HG03432 (cell line): ENCODE data around the gene OTUB1.

Experiments used
- ATAC-seq: cut with Tn5 transposase; IDR thresholded peaks from one replicate; pipeline ENCODE4 v1.9.1; 2021; ENCODE audit warnings: mild to moderate bottlenecking, moderate library complexity; ENCODE audit not compliant: unreplicated experiment

The OTUB1 gene

DNA sequence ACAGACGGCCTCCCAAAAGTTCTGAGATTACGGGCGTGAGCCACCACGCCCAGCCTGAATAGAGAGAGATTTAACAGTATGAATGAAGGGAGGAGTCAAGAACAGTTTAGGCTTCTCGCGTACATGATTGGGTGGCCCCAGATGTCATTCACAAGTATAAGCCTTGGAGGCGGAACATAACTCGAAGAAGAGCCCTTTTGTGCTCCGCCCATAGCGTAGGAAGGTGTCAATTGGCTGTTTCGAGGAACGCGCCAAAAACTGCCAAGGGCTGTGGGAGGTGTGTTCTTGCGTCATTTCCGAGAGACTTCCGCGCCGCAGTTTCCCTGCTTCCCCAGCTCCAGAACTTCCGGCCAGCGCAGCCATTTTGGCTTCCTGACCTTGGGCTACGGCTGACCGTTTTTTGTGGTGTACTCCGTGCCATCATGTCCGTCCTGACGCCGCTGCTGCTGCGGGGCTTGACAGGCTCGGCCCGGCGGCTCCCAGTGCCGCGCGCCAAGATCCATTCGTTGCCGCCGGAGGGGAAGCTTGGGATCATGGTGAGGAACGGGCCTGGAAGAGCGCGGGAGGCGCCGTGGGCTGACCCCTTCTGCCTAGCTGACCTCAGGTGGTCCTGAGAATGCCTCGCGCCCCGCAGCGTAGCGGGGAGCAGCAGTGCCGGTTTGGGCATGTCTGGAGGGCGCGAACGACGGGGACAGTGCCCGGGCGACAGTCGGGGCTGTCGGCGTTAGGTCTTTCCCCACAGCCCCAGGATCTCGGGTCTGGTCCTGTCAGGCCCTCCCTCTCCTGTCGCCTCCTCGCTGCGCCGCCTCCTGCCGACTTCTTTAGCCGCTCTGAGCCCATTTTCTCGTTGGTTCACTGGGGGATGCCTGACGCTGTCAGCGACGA lies 11.7 kb upstream of the OTUB1 start, which contains the start of gene COX8A:
Gene COX8A, plus strand, starts transcription at position 362 of the 885 bp plus-strand sequence. Its CDS starts 61 bp downstream, at position 423.
- peak; percentile 95 for ATAC-seq

DNA sequence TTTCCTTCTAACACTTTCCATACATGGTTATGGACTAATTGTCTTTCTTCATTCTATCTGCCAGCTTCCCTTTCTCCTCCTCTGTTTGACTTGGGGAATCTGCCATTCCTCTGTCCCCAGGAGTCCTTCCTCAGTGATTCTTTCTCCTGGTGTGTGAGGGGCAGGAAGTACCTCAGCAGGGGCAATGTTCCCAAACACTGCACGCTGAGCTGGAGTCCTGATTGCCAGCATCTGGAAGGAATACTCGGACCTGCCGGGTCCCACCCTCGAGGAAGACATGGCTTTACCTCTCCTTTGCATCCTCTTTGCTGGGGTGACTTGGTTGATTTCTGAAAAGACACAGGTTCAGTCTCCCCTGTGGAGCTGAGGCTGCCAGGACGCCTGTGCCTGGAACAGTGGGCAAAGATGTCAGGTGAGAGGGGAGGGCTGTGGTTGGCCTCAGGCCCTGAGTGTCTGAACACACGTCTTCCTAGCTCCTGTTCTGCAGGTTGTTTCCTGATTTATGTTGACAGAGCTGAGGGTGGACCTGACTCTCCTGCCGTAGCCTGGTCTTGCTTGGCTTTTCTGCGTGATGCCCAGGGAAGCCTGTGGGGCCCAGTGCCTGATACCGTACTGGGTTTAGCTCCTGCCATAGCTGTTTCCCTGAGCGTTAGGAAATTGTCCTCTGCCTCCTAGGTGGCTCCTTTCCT lies 7.5 kb upstream of the OTUB1 start:
- no peak for ATAC-seq

DNA sequence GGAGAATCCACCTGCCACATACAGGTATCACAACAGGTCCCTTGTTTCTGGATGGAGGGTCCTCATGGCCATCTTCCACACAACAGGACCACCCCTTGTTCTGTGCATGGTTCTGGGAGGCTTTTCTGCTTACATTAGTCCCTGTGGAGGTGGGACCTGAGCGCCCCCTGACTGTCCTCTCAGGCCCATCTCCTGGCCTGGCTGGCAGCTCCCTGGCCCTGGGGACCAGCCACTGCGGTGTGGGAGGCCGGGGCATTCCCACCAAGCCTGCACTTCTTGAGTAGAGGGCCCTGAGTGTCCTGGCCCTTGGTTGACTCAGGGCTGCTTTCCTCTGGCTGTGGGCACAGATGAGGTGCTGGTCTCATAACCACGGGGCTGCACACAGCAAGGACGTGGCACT lies 6.8 kb upstream of the OTUB1 start:
- no peak for ATAC-seq

DNA sequence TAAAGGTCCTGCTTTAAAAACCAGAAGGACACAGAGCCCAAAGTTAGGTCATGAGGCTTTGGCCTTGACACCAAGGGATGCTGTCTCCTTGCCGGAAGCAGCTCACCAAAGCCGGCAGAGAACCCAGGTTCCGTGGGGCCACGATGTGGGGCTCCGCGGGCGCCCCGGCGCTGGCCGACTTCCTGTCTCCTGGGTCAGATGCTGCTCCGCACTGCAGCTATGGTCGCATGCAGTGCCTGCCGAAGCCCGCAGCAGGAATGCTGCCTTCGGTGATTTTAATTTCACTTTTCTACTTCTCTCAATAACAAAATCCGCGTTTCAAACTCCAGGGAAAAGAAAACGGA lies 454 bp upstream of the OTUB1 start:
- peak; percentile 55 for ATAC-seq

DNA sequence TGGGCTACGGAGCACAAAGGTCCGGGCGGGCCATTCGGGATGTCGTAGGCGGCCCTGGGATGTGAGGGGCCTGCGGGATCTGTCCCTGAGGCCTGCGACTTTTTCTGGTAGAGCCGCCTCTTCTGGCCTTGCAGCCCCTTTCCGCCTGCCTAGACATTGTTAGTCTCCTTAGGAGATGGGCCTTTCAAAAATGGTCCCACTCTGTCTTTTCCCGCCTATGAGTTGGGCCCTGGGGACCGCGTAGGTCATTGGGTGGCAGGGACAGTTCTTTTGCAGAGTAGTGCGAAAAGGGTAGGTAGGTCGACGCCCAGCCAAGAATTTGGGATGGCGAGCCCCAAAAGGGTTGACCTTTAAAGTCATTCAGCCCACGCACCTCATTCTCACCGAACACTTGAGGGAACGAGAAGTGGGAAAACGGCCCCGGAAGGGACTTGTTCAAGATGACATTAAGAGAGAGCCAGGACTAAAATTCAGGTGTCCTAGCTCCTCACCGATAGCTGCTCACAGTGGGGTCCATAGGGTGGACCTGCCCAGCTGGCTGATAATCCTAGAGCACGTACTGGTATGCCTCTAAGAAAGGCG lies 785 bp downstream of the OTUB1 start:
- no peak for ATAC-seq

DNA sequence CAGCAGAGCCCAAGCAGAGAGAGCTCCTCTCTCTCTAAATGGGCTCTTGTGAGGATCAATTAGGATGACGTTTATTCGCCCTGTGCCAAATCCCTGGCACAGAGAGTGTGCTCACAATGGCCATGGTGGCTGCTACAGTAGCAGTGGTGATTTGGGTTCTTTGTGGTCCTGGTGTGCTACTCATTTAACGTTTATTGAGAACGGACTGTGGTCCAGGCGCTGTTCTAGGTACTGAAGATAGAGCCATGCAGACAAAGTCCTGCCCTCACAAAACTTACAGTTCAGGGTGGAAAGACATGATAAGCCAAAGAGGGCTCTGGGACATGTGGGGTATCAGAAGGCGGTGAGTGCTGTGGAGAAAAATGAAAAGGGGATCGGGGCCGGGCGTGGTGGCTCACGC lies 5.3 kb downstream of the OTUB1 start:
- ATAC-seq: no peak

DNA sequence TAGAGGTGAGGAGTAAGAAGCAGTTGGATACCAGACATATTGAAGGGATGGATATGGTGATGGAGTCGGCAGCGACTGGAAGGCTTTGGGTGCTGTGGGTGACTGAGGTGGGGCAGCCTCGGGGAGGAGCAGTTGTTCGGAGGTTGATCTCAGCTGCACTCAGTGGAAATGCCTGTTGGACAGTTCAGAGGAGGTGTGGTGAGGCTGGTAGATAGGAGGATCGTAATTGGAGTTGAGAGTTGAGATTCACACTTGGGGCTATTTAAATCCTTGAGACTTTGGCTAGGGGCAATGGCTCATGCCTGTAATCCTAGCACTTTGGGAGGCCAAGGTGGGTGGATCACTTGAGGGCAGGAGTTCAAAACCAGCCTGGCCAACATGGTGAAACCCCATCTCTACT lies 6.9 kb downstream of the OTUB1 start:
- no peak for ATAC-seq

DNA sequence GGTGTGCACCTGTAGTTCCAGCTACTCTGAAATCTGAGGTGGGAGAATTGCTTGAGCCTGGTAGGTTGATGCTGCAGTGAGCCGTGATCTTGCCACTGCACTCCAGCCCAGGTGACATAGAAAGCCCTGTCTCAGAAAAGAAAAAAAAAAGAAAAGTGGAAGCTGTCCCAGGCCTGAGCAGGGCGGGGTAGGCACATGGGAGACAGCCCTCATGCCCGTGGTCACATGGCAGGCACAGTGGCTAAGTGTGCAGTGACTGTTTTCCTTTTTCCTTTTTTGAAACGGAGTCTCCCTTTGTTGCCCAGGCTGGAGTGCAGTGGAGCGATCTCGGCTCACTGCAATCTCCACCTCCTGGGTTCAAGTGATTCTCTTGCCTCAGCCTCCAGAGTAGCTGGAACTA lies 7.8 kb downstream of the OTUB1 start:
- no peak for ATAC-seq

DNA sequence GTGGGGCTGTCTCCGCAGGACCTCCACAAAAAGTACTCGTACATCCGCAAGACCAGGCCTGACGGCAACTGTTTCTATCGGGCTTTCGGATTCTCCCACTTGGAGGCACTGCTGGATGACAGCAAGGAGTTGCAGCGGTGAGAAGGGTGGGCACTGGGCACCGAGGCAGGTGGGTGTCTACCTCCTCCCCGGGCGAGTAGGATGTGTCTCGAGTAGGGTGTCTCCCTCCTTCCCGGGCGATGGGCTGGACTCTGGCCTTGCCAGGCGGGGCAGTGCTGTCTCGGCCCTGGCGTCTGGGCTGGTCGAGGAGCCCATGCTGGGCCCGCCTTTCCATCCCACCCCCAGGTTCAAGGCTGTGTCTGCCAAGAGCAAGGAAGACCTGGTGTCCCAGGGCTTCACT lies 10.3 kb downstream of the OTUB1 start:
- ATAC-seq: no peak

DNA sequence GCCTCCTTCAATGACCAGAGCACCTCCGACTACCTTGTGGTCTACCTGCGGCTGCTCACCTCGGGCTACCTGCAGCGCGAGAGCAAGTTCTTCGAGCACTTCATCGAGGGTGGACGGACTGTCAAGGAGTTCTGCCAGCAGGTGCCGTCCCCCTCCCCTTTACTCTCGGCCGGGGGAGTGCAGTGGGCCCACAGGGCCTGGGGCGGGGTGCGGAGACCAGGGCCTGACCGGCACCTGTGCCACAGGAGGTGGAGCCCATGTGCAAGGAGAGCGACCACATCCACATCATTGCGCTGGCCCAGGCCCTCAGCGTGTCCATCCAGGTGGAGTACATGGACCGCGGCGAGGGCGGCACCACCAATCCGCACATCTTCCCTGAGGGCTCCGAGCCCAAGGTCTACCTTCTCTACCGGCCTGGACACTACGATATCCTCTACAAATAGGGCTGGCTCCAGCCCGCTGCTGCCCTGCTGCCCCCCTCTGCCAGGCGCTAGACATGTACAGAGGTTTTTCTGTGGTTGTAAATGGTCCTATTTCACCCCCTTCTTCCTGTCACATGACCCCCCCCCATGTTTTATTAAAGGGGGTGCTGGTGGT lies 11.0 kb downstream of the OTUB1 start:
- ATAC-seq: no peak

DNA sequence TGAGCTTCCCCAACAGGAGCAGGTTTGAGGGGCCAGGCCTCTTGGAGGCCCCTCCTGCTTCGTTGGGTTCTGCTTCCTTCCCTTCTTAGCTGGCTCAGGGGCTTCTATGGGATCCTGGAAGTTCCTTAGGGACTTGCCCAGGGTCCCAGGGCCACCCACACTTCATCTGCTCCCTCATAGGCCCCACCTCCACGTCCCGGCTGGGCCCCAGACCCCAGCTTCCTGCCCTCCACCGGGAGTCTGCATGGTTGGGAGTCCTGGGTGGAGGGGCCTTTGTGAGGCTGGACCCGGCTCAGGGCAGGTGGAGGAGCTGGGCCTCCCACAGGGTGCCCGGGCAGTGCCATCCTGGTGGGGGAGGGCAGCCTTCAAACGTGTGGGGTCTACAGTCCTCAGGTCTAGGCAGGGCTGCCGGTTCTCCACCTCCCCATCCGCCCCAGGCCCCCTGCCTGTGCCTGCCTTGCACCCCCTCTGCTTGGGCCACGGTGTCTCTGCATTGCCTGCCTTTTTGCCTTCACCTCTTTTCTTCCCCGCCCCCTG lies 11.6 kb downstream of the OTUB1 start:
- no peak for ATAC-seq

DNA sequence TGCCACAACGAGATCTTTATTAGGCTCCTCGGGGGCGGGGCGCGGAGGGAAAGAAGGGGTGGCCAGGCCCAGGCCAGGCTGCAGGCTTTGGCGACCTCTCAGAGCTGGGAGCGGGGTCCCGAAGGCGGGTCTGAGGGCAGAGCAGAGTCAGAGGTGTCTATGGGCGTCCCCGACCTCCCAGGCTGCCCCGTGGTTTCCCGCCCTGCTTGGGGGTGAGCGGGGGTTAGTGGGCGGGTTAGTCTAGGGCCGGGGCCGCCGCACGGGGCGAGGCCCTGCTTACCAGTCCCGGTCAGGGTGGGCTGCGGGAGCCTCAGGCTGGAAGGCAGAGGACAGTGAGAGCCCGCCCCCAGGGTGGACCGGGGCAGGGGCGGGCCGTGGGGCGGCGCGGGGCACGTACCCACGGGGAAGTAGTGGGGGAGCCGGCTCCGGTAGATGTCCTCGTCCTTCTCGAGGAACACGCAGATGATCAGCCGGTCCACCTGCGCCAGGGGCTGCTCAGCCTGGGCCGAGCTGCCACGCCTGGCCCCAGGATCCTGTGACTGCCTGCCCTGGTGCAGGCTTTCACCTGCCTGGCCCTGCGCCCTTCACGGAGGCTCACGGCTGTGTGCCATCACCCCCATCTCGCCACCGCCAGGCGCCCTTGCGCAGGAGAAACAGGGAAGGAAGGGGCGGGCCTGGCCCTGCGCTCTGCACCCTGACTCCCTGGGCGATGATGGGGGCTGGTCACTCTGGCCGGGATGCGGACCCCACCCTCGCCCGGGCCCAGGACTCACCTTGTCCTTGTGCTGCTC lies 12.5 kb downstream of the OTUB1 start:
- ATAC-seq: no peak

DNA sequence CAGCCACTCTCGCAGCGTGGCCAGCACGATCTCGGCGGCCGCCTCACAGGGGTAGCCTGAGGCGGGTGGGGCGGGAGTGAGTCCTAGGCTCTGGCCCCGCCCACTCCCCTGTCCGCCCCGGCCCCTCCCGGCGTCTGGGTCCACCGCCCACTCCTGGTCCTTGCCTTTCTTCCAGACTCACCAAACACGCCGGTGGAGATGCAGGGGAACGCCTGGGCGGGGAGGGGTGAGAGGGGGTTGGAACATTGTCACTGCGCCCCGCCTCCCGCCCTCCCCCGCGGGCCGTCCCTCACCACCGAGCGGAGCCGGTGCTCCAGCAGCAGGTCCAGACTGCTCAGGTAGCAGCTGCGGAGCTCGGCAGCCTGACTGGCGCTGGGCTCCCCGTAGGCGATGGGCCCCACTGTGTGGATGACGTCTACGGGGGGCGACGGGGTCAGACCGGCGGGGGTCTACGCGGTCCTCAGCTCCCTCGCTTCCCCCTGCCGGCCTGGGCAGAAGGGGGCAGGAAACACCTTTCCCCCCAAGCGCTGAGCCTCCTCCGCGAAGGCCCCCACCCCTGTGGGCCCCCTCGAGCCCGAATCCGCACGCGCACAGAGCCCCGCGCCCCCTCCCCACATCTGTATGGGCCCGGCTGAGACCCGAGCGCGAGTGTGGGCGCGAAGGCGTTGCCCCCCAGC lies 13.2 kb downstream of the OTUB1 start:
- no peak for ATAC-seq

DNA sequence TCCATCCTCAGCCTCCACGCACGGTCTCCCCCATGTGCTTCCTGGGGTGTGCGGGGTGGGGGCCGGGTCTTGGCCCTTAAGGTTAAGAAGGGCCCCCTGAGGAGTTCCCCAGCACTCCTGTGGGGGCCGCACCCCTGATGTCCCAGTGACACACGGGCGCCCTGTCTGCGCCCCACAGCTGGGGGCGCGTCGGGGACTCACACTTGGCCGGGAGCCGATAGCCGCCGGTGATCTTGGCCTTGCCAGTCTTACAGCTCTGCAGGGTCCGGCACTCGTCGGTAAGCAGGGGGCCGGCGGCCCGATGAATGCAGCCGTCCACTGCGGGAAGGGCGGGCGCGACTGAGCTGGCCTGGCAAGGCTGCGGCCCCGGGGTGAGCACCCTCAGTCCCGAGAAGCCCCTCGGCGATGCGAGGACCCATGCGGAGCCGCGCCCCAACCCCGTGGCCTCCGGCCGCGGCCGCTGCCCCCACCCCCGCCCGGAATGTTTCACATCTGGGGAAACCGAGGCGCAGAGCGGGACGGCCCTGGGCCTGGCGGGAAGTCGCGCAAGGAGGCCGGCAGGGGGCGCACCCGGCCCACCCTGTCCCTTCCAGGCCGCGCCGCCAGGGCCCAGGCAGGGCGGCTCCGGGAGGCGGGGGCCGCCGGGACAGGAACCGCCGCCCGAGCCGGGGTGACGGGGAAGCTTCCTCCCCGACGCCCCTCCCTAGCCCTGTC lies 13.9 kb downstream of the OTUB1 start:
- peak; percentile 53 for ATAC-seq

DNA sequence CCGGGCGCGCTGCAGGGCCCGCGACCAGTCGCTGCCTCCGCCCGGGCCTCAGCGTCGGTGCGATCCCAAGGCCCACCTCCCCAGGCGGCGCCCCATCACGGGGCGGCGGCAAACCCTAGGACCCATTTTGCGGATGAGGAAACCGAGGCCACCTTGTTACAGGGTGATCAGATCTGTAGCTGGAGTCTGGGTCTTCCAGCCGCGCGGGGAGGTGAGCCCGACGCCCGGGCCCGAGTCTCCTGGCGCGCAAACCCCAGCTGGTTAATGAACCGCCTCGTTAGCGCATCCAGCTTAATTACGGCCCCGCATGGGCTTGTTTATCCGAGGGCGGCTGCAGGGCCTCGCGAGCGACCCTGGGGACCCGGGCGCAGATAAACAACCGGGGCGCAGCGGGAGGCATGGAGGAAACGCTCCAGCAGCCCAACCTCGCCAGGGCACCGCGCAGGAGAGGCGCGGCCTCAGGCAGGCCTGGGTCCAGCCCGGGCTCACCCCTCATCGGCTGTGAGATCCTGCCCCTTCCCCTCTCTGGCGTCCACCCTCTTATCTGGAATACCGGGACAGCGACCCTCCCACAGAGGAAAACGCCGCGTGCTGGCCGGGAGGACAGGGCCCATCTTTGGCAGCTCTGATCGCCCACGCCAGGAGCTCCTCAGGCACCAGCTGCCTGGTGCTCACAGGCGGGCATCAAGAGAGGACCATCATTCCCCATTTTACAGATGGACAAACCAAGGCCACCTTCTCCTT lies 14.7 kb downstream of the OTUB1 start:
- ATAC-seq: no peak

DNA sequence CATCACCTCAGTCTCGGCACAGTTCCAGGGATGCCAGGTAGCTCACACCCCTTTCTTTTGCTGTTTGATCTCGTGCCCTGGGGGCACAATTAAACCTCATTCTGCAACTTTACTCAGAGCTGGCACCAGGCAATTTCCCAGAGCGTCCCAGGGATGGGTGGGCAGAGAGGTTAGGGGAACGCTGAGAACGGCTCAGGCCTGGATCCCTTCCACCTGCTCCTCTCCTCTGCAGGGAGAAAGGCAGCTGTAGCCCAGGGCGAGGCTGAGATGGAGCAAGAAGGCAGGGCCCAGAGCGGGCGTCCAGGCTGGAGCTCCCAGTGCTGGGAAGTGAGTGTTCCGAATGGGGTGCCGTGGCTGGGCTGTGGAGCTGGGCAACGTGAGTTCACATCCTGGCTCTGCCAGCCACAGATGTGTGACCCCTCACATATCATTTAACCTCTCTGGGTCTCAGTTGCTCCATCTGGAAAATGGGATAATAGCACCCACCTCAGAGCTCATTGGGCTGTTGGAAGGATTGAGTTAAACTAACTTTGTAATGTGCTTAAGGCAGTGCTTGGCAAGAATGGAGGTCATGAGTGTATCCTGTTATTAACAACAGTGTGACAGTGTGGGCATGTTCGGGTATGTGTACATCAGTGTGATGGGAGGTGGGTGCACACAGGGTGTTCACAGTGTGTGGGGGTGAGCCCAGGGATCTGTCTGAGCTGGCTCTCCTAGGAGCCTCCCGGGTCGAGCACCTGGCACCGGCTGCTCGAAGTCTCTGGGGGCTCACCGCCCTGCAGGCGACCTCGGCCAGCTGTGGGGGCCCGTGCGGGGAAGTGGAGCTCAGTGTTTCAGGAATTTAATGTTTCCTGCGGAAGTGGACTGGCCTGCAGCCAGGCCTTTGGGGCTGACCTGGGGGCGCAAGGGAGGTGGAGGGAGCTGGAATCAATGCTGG lies 15.5 kb downstream of the OTUB1 start:
- no peak for ATAC-seq

DNA sequence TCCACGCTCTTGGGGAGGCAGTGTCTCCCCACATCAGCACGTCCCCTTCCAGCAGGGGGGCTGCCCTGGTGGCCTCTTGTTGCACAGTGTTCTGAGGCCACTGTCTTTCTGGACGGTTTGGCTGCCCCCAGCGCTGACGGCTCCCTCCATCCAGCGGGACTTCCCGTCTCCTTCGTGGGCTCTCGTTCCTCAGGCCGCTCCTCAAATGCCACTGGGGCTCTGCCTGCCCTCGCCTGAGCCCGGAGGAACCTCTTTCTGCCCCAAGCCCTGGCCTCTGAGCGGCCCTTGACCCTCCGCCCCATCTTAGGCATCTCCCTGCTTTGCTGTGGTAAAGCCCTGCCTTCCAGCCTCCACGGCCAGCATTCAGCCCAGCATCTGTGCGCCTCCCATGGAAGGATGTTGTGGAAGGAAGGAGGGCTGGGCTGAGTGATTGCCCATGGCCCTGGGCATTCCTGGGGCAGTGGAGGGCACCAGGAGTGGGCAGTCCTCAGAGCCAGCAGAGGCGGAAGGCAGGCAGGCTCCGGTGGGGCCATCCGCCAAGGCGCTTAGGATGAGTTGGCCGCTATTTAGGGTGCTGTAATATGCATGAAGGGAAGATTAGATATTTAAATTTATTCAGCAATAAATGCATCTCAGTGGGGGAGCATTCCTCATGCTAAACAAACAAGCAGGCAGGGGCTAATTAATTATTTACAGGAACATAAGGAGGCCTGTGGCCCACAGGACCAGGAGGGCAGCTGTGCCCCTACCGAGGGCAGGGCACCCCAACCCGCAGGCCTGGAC lies 17.8 kb downstream of the OTUB1 start:
- no peak for ATAC-seq
